GM21526 (cell line): ENCODE measurements around the gene IGSF23.

ENCODE experiments used
- ATAC-seq: cut with Tn5 transposase; IDR thresholded peaks from one replicate; pipeline ENCODE4 v1.9.1; 2021; ENCODE audit warnings: moderate library complexity; ENCODE audit not compliant: unreplicated experiment, low FRiP score

The IGSF23 gene, protein sequence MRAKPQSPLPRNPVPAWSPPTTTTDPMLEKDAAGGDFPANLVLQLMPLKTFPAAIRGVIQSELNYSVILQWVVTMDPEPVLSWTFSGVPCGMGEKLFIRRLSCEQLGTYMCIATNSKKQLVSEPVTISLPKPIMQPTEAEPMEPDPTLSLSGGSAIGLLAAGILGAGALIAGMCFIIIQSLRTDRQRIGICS

DNA sequence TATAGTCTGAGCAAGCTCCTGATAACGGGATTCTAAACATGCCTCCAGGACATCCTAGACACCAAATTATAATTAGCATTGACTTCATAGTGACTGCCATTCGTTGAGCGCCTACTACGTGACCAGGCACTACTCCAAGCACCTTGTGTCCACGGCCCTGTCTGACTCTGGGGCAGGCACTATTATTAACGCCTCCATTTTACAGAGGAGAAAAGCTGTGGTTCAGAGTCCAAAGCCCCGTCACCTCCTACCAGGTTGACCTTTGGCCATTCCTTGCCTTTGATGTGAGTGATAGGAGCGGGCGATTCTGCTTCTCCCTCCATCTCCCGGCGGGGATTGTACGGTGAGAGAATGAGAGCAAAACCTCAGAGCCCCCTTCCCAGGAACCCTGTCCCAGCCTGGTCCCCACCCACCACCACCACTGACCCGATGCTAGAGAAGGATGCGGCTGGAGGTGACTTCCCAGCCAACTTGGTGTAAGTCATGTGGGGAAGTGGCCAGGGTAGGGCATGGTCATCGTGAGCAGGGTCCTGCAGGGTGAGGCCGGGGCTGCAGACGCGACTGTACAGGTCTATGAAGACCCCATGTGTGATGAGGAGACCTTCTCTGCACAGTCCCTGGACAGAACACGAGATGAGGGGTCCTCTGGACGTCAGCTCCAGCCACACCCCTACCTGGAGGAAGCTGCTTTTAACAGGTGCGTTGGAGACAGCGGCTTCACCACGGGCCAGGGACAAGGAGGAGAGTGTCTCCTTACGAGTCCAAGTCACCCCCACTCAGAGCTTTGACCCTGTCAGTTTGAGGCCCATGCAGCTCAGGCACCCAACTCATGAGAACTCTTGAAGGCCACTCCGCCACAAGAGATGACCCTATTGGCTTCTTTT lies at the start of gene IGSF23:
TSS of gene IGSF23 (plus strand) at position 269 of the 884 bp plus-strand sequence. CDS start at position 352, 83 bp downstream.
- ATAC-seq: no peak

DNA sequence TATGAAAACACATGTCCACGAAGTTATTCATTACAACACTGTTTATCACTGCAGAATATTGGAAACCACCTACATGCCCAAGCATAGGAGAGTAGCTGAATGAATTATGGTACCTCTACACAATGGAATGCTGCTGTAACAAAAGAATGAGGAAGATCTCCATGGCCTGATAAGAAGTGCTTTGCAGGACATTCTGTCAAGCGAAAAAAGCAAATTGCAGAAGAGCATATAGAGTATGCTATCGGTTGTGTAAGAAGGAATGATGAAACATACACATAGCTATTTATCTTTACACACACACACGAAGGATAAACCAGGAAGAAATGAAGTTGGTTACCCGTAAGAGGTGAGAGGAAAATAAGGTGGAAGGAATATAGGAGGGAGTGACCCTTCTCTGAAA lies 46.4 kb upstream of the IGSF23 start:
- ATAC-seq: no peak

DNA sequence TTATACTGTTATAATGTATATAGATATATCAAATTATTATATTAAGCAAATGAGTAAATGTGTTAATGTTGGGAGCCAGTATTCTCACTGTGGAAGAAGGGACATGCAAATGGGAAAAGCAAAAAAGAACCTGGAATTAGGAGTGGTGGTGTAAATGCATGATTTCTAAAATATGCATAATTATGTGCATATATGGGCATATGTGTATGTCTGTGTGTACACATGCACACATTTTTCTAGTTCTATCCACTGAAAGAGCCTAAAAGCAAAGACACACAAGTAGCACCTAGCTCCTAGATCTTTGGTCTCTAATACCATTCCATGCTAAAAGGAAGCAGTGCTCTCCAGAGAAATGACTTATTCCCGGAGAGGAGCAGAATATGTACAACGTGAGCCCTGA lies 45.6 kb upstream of the IGSF23 start:
- ATAC-seq: no peak

DNA sequence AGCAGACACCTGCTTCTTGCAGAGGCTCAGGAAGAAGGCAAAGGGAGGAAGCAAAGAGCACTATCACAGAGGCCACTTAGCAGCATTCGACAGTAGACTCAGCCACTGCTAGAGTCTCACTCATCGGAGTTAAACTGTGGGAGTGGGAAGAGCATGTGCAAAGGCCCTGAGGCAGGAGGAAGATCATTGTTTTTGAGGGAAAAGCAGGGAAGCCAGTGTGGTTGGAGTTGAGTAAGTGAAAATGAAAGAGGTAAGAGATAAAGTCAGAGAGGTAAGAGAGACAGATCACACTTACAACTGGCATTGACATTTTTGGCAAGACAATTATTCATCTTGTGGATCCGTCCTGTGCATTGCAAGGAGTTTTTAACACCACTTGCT lies 42.8 kb upstream of the IGSF23 start:
- no peak for ATAC-seq

DNA sequence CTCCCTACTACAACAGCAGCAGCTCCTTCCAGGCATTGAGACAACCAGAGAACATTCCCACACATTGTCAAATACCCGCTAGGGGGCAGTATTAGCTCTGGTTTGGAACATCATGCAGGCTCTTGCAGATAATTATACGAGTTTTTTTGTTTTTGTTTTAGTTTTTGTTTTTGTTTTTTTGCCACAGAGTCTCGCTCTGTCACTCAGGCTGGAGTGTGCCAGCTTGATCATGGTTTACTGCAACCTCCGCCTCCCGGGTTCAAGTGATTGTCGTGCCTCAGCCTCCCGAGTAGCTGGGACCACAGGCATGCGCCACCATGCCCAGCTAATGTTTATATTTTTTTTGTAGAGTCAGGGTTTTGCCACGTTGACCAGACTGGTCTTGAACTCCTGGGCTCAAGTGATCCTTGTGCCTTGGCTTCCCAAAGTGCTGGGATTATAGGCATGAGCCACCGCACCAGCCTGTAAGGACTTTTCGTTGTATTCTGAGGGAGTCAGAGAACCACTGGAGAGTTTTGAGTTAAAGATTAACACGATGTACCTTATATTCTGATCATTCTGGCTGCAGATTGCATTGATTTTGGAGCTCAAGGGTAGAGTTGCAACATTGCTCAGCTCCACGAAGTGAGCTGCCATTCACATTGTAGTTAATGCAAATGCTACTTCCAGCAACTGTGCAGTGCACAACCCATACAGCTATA lies 42.2 kb upstream of the IGSF23 start:
- no peak for ATAC-seq

DNA sequence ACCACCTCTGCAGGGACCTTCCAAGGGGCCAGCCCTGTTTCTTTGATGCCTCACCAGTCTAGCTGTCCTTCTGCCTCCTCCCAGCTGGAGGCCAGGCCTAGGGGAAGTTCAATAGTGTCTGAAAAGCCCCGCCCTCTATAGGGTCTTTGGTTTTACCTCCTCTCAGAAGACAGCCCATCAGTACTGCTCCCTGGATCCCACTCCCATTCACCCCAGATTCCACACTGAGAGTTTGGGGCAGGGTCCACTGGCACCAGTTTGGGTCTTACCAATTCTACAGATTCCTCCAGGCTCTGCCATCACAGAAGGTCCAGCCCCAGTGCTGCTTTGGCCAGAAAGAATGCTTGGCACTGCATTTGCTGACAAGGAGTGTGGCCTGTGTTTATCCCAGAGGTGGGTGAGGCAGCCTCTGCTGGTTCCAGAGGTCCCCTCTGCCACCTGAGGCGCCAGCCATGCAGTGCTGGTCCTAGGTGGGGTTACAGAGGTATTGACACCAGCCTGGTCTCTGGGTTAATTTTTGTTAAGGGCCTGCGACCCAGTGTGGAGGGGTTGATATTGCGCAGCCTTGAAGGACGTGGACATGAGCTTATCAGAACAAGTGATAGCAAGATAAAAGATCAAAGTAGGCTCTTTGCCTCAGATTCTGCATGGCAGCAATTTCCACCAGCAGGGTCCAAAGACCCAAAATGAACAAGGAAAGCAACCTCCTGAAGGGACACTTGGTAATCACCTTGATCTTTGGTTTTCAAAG lies 41.4 kb upstream of the IGSF23 start:
- ATAC-seq: no peak

DNA sequence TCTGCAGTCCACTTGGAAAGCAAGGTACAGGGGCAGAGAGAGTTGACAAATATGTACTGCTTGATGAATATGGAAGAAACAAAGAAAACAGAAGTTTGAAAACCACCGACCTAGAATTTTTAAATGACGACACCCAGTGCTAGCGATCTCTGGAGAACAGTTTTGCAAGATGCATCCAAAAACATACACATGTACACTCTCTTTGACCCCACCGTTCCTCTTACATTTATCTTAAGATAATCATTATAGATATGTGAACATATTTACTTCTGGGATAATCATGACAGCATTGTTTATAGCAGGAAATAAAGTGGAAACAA lies 40.8 kb upstream of the IGSF23 start:
- no peak for ATAC-seq

DNA sequence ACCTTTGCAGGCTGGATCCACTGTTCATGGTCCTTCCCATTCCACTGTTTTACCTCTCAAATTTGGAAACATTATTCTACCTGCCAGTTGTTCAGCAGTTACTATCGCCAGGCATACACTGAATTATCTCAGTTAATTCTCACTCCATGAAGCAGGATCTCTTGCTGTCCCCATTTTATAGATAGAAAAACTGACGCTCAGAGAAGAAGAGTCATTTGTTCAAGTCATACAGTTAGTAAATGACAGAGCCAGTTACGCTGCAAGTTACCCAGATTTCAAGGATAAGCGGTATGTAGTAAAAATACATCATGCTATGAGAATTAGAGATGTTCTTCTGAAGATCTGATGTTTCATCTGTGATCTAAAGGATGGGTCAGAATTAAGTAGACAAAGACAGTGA lies 40.2 kb upstream of the IGSF23 start:
- no peak for ATAC-seq

DNA sequence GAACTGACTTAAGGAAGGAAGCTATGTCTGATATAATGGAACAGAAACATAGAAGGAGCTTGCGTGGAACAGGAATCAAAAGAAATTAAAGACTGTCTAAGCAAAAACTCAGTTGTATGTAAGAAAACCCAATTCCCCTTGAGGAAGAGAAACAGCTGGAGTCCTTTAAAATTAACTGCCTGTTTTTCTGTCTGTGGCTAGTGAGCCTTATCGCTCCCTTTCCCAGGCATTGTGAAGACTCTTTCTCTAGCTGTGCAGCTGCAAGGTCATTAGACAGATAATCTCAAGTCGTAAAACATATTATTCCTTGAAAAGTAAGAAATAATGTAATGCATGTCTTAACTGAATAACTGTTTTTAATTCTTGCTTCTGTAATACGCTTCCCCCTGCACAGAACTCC lies 39.7 kb upstream of the IGSF23 start:
- ATAC-seq: no peak

DNA sequence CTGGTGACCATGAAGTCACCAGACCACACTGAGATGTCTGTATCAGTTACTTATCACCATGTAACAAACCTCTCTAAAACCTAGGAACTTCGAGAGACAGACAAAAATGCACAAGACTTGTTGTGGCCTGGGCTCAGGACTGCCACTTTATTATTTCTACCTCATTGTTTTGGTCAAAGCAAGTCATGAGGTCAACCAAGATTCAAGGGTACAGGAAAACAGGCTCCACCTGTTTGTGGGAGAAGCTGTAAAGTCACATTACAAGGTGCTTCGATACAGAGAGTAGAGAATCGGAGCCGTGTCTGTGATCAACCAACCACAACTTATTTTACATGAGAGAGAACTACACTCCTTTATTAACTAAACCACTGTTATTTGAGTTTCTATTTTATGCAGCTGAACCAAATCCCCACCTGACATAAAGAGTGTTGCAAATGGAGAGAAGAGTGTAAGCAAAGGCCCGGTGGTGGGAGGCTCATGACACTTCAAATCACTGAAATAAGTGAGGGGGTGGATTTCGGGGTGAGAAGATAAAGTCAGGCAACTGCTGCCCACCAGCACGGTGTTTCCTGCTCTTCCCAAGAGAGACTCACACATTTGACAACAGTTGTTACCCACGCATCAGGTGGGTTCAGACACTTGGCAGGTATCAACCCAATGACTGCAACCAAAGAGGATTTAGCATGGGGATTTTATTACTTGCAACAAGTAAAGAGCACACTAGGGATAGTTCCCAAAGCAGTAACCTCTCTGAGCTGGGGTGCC lies 39.0 kb upstream of the IGSF23 start:
- ATAC-seq: no peak

DNA sequence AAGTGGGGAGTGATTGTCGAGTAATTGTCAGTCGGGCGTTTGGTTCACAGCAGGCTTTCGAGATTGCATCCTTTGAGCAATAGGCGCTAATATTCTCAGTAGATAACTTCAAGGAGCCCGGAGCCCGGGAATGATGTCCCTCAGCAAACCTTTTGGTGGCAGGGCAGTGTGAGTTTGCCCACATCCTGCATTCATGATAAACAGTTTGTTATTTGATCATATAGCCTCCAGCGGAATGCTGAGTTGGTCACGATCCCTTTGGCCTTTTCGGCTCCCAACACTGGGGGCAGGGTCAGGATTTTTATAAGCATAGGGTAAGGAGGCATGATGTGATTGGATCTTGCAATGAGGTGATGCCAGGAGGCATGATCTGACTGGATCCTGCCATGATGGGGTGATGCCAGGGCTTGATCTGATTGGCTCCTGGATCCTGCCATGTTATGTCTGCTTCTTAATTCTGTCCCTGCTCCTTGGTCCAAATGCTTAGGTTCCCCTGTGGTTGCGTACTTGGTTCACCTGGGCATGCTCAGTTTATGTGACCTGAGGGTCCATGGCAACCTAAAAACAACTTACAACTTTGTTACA lies 38.2 kb upstream of the IGSF23 start:
- ATAC-seq: no peak

DNA sequence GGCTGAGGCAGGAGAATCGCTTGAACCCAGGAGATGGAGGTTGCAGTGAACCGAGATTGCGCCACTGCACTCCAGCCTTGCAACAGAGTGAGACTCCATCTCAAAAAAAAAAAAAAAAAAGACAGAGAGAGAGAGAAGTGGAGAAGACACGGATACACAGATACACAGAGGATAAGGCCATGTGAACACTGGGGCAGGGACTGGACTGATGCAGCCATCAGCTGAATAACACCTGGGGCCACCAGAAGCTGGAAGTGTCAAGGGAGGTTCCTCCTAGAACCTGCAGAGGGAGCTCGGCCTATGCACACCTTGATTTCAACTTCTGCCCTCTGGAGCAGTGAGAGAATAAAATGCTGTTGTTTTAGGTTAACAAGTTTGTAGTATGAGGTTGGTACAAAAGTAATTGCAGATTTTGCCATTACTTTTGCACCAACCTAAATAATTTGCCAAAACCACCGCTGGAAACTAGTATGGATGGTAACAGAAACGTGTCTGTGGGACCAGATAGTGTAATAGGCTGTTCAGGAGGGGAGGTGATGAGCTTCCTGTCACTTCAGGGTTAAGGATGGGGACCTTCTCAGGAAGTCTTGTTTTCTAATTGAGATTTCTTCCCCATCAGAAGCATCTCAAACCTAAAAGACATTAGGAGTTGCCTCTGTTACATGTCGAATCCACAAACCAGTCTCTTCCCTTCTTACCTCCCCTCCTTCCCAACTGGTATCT lies 36.4 kb upstream of the IGSF23 start:
- ATAC-seq: no peak

DNA sequence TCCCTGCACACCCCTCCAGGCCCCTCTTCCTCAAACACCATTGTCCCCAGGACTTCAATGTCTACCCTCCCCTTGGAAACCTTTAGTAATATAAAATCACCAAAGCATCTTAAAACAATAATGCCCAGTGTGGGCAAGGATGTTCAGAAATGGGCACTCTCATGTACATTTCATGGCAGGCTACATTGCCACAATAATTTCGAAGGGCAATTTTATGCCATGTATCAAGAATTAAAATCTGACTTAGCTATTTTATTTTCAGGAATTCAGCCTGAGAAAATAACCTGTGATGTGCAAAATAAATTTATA lies 35.8 kb upstream of the IGSF23 start:
- ATAC-seq: no peak

DNA sequence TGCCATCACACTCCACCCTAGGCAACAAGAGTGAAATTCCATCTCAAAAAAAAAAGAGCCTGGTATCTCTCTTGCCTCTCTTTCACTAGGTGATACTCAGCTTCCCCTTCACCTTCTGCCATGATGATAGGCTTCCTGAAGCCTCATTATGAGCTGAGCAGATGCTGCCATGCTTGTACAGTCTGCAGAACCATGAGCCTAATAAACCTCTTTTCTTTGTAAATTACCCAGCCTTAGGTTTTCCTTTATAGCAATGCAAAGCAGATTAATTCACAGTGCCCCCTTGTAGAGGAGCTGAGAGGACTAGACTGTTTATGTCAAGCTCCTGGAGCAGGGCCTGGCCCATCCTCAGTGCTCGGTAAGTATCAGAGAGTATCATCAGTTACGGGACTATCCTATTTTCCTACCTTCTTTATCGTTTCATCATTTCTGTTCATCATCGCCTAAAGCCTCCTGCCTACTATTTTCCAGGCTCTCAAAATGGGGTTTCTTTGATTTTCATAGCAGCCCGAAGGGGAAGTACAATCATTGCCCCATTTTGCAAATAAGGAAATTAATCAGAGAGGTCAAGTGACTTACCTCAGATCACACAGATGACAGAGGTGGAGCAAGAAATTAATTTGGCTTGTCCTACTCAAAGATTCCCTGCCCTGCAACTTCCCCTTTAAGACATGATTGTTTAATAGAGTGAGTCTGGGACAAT lies 33.5 kb upstream of the IGSF23 start:
- ATAC-seq: no peak

DNA sequence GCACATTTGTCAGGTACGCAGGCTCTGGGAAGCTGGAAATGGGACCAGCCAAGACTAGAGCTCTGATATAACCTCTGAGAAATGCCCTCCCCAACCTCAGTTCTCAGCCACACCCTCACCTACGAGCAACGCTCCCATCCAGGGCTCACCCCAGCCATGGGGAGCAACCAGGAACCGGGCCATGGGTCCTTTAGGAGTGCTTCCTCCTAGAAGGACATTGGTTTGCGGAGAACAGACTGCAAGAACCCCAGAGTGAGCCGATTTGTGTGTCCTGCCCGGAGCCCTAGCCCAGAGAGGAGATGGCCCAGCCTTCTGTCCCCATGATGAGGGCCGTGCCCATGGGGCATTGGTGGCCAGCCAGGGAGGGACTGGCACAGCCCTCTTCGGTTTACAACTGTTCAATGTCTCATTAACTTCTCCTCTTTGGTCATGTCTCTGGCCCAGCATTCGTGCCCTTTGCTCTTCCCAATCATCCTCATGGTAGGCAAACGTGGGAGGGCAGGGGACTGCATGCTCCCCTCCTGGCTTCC lies 32.9 kb upstream of the IGSF23 start:
- ATAC-seq: no peak

DNA sequence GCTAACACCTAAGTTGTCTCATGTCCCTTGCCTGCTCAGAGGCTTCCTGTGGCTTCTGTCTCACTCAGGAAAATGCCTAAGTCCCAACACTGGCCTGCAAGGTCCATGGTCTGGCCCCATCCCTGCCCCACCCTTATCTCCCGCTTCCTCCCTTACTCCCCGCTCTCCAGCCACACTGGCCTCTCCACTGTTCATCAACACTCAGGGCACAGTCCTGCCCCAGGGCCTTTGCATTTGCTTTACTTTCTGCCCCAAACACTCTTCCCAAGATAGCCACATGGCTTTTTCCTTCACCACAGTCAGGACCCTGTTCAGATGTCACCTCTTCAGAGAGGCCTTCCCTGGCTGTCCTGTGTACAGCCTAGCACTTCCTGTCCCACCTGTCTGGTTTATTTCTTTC lies 32.1 kb upstream of the IGSF23 start:
- no peak for ATAC-seq

DNA sequence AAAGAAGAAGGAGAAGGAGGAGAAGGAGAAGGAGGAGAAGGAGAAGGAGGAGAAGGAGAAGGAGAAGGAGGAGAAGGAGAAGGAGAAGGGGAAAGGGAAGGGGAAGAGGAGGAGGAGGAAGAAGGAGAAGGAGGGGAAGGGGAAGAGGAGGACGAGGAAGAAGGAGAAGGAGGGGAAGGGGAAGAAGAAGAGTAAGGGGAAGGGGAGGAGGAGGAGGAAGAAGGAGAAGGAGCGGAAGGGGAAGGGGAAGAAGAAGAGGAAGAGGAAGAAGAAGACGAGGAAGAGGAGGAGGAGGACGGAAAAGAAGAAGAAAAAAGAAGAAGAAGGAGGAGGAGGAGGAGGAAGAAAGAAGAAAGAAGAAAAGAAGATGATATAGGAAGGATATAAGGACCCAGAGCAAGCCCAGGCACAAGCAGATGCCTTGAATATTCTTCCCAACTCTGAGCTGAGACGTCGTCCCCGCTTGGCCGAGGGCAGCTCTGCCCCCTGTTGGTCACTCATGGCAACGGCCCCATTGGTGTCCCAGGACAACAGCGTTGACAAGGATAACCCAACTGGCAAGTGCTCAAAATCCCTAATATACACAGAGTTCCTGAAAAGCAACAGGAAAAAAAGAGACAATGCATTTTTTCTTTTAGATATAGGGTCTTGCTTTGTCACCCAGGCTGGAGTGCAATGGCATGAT lies 30.6 kb upstream of the IGSF23 start:
- ATAC-seq: no peak
